Loucy (cell line): ENCODE data around the gene CR1.

ENCODE experiments used
- H2AFZ ChIP-seq: fragments of 200-600 bp; sonication (generic); 2 replicates; pipeline ENCODE4 v1.6.0; 2016; ENCODE audit warnings: antibody characterized with exemption, mild to moderate bottlenecking, low read length, moderate library complexity
- H3F3A ChIP-seq: fragments of 200-600 bp; 2 replicates; pipeline ENCODE4 v1.6.0; 2016; ENCODE audit warnings: antibody characterized with exemption, low read depth, mild to moderate bottlenecking
- H3K27me3 ChIP-seq: fragments of 200-600 bp; sonication (generic); 2 replicates; pipeline ENCODE4 v1.6.1; 2014; ENCODE audit warnings: low read length, mild to moderate bottlenecking; ENCODE audit not compliant: insufficient read depth, poor library complexity, severe bottlenecking
- H3K36me3 ChIP-seq: fragments of 200-600 bp; sonication (generic); 2 replicates; pipeline ENCODE4 v1.6.1; 2016; ENCODE audit warnings: low read length; ENCODE audit not compliant: insufficient read depth
- H3K4me1 ChIP-seq: fragments of 200-600 bp; sonication (generic); 2 replicates; pipeline ENCODE4 v1.5.1; 2014; ENCODE audit warnings: low read length, mild to moderate bottlenecking; ENCODE audit not compliant: insufficient read depth, poor library complexity, severe bottlenecking
- H3K4me2 ChIP-seq: fragments of 200-600 bp; sonication (generic); 2 replicates; pipeline ENCODE4 v1.6.0; 2014; ENCODE audit warnings: antibody characterized with exemption, low read length, low read depth, mild to moderate bottlenecking; ENCODE audit not compliant: poor library complexity, severe bottlenecking
- H3K4me3 ChIP-seq: fragments of 200-600 bp; sonication (generic); 2 replicates; pipeline ENCODE4 v1.5.1; 2014; ENCODE audit warnings: low read length, mild to moderate bottlenecking, mixed read lengths; ENCODE audit not compliant: poor library complexity, severe bottlenecking
- H3K79me2 ChIP-seq: fragments of 200-600 bp; sonication (generic); 2 replicates; pipeline ENCODE4 v1.6.1; 2014; ENCODE audit warnings: low read length; ENCODE audit not compliant: insufficient read depth
- H3K9ac ChIP-seq: fragments of 200-600 bp; sonication (generic); 2 replicates; pipeline ENCODE4 v1.6.0; 2014; ENCODE audit warnings: mild to moderate bottlenecking, low read depth, low read length, moderate library complexity; ENCODE audit not compliant: poor library complexity, severe bottlenecking
- H3K9me2 ChIP-seq: fragments of 200-600 bp; sonication (generic); replicated peaks from 2 replicates; pipeline ENCODE4 v1.6.1; 2016; ENCODE audit warnings: low read depth, low read length, mixed read lengths
- H3K9me3 ChIP-seq: fragments of 200-600 bp; sonication (generic); 2 replicates; pipeline ENCODE4 v1.6.1; 2014; ENCODE audit warnings: mild to moderate bottlenecking, antibody characterized with exemption, low read length, low read depth; ENCODE audit not compliant: insufficient read depth
- H4K20me1 ChIP-seq: fragments of 200-600 bp; sonication (generic); 2 replicates; pipeline ENCODE4 v1.6.0; 2014; ENCODE audit warnings: antibody characterized with exemption, low read length, mild to moderate bottlenecking; ENCODE audit not compliant: insufficient read depth, poor library complexity, severe bottlenecking
- CTCF ChIP-seq: fragments of 200-600 bp; sonication (generic); conservative IDR thresholded peaks from 2 replicates; pipeline ENCODE4 v1.5.1; 2014; ENCODE audit warnings: mild to moderate bottlenecking, antibody characterized with exemption, low read length
- EZH2phosphoT487 ChIP-seq: fragments of 200-600 bp; IDR thresholded peaks from 2 replicates; pipeline ENCODE4 v1.6.1; 2018; ENCODE audit warnings: antibody characterized with exemption, mild to moderate bottlenecking, moderate library complexity, borderline replicate concordance

The CR1 gene

GRCh38 chr1:207647671-207648333 is 151.8 kb downstream of the CR1 start:
- Histone ChIP-seq H3K79me2 (no peaks in the 10 kb centered on the region), H3K9me2 (no peaks in the 10 kb centered on the region), H3K9ac (no peak overlapping the region), H3K36me3 (no peaks in the 10 kb centered on the region), H3F3A (no peaks in the 10 kb centered on the region), H3K9me3 (no peaks in the 10 kb centered on the region), H3K27me3 (no peaks in the 10 kb centered on the region), H3K4me2 (no peak overlapping the region), H2AFZ (no peak overlapping the region), H3K4me1 (no peaks in the 10 kb centered on the region), H4K20me1 (no peaks in the 10 kb centered on the region), H3K4me3 (no peak overlapping the region)
- TF ChIP-seq CTCF (no peak), EZH2phosphoT487 (no peak)

DNA sequence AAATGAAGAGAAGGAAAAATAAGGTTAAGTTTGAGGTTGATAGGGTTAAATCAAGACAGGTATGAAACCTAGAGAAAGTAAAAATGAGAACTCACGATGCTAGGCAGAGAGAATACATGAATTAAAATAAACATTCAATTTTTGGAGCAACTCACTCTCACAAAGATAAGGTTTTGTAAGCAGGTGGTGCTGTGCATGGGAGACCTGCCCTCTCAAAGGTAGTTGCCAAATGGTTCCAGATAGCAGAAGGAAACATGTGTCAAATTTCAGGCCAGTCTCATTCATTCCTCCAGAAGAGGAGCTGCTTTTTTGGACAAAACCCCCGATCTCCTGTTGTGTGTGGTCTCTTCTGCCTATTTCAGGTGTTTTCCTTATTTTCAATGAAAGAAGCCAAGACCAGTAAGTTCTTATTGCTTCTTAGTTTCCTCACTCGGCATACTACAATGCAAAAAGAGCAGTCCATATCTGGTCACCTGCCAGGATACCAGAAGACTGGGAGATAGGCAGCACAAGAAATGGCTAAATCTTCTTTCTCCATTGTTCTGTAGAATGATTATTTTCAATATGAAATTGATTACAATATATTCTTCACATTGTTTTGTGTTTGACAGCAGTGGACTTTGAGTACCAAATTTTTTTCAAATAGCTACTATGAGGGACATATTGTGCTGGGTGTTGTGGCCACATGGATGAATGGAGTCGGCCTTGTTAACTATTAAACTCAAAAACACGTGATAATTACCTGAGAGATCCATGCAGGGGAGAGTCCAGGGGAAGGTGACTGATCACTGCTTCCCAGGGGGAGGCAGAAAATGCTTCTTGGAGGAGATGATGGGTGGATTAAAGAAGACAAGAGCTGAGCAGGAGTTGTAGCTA is 152.6 kb downstream of the CR1 start:
- H3K27me3 ChIP-seq: no peaks in the 10 kb centered on the region
- H3K9me3 ChIP-seq: no peaks in the 10 kb centered on the region
- no peak overlapping the region for H3K4me3 ChIP-seq
- TF ChIP-seq EZH2phosphoT487: no peak
- no peak for TF ChIP-seq CTCF
- no peaks in the 10 kb centered on the region for H3K4me1 ChIP-seq
- no peak overlapping the region for H2AFZ ChIP-seq
- no peaks in the 10 kb centered on the region for H3K36me3 ChIP-seq
- H3K9ac ChIP-seq: no peak overlapping the region
- no peaks in the 10 kb centered on the region for H3K9me2 ChIP-seq
- H3K4me2 ChIP-seq: no peak overlapping the region
- no peaks in the 10 kb centered on the region for H4K20me1 ChIP-seq
- no peaks in the 10 kb centered on the region for H3F3A ChIP-seq
- no peaks in the 10 kb centered on the region for H3K79me2 ChIP-seq

DNA sequence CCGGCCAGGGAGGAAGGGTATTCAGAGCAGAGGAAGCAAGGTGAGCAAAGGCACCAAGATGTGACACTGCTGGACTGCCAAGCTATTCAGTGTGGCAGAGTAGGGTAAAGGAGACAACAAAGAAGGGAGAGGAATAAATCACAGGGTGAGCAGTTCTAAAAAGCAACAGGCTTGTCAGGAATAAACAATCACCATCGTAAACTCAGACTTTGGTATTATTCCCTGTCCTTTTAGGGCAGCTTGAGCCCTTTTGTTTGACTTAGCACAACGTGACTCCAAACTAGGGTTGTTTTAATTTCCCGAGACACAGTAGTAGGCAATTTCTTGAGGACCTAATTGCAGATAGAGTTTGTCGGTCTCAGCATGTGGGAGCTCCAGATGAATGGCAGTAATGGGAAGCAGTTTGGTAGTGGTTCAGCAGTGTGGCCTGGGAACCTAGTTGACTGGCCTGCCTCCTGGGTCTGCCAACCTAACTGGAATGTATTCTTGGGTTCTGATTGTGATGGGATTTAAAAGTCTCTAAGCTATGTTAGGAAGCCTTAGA is 153.3 kb downstream of the CR1 start:
- Histone ChIP-seq H3K27me3 (no peaks in the 10 kb centered on the region), H3K9ac (no peak overlapping the region), H3K9me2 (no peaks in the 10 kb centered on the region), H2AFZ (no peak overlapping the region), H4K20me1 (no peaks in the 10 kb centered on the region), H3K4me3 (no peak overlapping the region), H3F3A (no peaks in the 10 kb centered on the region), H3K4me1 (no peaks in the 10 kb centered on the region), H3K9me3 (no peaks in the 10 kb centered on the region), H3K36me3 (no peaks in the 10 kb centered on the region), H3K79me2 (no peaks in the 10 kb centered on the region), H3K4me2 (no peak overlapping the region)
- TF ChIP-seq CTCF (no peak), EZH2phosphoT487 (no peak)
